WTC11 (cell line): ENCODE data around the gene GOLGA8N. TPM values are rescaled to one million over a fixed set of nuclear protein-coding genes. Genes with fewer than 3 reads are reported as not detected.
"Not testable (repeated sequence)": the region's sequence is repeated elsewhere in the genome, so short reads cannot be mapped to it uniquely, and the experiment has no call there.

Source experiments
- ATAC-seq: fragments of 200-7000 bp; cut with Tn5 transposase; 2 replicates; pipeline ENCODE4 v1.10.0; 2021; ENCODE audit warnings: mild to moderate bottlenecking, moderate library complexity
- Bru-seq: library from RNA; stranded (reverse); fragments of 400-500 nt; gene quantifications from one replicate; lab custom pipeline; 2021; lab: Mats Ljungman, UMichigan
- CTCF ChIA-PET: fragments of 300-600 bp; sonication (Branson Sonifier 250); formaldehyde crosslinking; loops from one replicate; lab custom pipeline; 2021; ENCODE audit warnings: antibody characterized with exemption; lab: Charles Lee
- POLR2A ChIA-PET: fragments of 350-600 bp; sonication (Branson Sonifier 250); formaldehyde crosslinking; loops from one replicate; lab custom pipeline; 2021; ENCODE audit warnings: antibody characterized with exemption; lab: Charles Lee
- DNase-seq: peaks from one replicate; pipeline ENCODE4 v3.0.0; 2021; ENCODE audit warnings: low spot score
- H3K27ac Mint-ChIP-seq: 2 replicates; pipeline ENCODE4 v1.8.0; 2021; ENCODE audit warnings: mixed read lengths
- H3K27me3 Mint-ChIP-seq: 2 replicates; pipeline ENCODE4 v1.8.0; 2021; ENCODE audit warnings: low read depth, mild to moderate bottlenecking, moderate library complexity, mixed read lengths
- H3K36me3 Mint-ChIP-seq: 2 replicates; pipeline ENCODE4 v1.8.0; 2021; ENCODE audit warnings: mixed read lengths
- H3K4me1 Mint-ChIP-seq: 2 replicates; pipeline ENCODE4 v1.8.0; 2022; ENCODE audit warnings: mixed read lengths
- H3K4me3 Mint-ChIP-seq: 2 replicates; pipeline ENCODE4 v1.8.0; 2021; ENCODE audit warnings: mild to moderate bottlenecking, moderate library complexity, mixed read lengths
- H3K9me3 Mint-ChIP-seq: 2 replicates; pipeline ENCODE4 v1.8.0; 2021; ENCODE audit warnings: mixed read lengths
- HMGA2 ChIP-seq: fragments of 250-450 bp; sonication (Bioruptor Pico); IDR thresholded peaks from 2 replicates; pipeline ENCODE4 v1.4.0; 2021; ENCODE audit warnings: mild to moderate bottlenecking, moderate library complexity
- long read RNA-seq, 3 experiments: library from RNA in 1 of 3; library from capped mRNA in 1 of 3; library from polyadenylated mRNA in 1 of 3; unstranded in 2 of 3; stranded (forward) in 1 of 3; transcript quantifications; one replicate each; pipeline ENCODE4 v2.0.0, GENCODE V29; 2021
- total RNA-seq: library from RNA; stranded (reverse); gene quantifications from 3 replicates; pipeline ENCODE4 v1.2.3, GENCODE V29; 2021

GOLGA8N gene
- total RNA-seq = 1.1 to 1.8 TPM (median 1.6 TPM) in 3 replicates
- Bru-seq, nascent RNA = percentile 10 among the genes with signal in this experiment
- long read RNA-seq, experiment 1 = 0 reads
- long read RNA-seq, experiment 2 = 0 reads
- long read RNA-seq, experiment 3 = 0 reads

- H3K9me3 Mint-ChIP-seq, H3K36me3 Mint-ChIP-seq, H3K27ac Mint-ChIP-seq, H3K27me3 Mint-ChIP-seq, POLR2A ChIA-PET, DNase-seq, ATAC-seq, CTCF ChIA-PET, H3K4me3 Mint-ChIP-seq, H3K4me1 Mint-ChIP-seq: not testable (repeated sequence)
Measured at GRCh38 chr15:32593151-32593550, at the start of gene GOLGA8N. TSS of gene GOLGA8N (plus strand) at chr15:32593456.

- H3K27me3 Mint-ChIP-seq, H3K9me3 Mint-ChIP-seq, CTCF ChIA-PET, H3K36me3 Mint-ChIP-seq, H3K27ac Mint-ChIP-seq, H3K4me3 Mint-ChIP-seq, H3K4me1 Mint-ChIP-seq, ATAC-seq, POLR2A ChIA-PET, DNase-seq: not testable (repeated sequence)
Measured at GRCh38 chr15:32543456-32543855, 49.8 kb upstream of the GOLGA8N start.

GRCh38 chr15:32545129-32545528 lies 48.1 kb upstream of the GOLGA8N start:
- ATAC-seq, H3K9me3 Mint-ChIP-seq, DNase-seq, H3K27me3 Mint-ChIP-seq, POLR2A ChIA-PET, H3K4me3 Mint-ChIP-seq, H3K4me1 Mint-ChIP-seq, H3K27ac Mint-ChIP-seq, H3K36me3 Mint-ChIP-seq, CTCF ChIA-PET: not testable (repeated sequence)

- H3K27me3 Mint-ChIP-seq, POLR2A ChIA-PET, ATAC-seq, H3K36me3 Mint-ChIP-seq, H3K4me1 Mint-ChIP-seq, CTCF ChIA-PET, H3K27ac Mint-ChIP-seq, H3K9me3 Mint-ChIP-seq, H3K4me3 Mint-ChIP-seq, DNase-seq: not testable (repeated sequence)
Measured at GRCh38 chr15:32554587-32554986, 38.7 kb upstream of the GOLGA8N start.

GRCh38 chr15:32562198-32562597 lies 31.1 kb upstream of the GOLGA8N start:
- H3K4me3 Mint-ChIP-seq, H3K27me3 Mint-ChIP-seq: not testable (repeated sequence)

GRCh38 chr15:32568988-32569387 lies 24.3 kb upstream of the GOLGA8N start:
- H3K4me3 Mint-ChIP-seq, DNase-seq, CTCF ChIA-PET, H3K27me3 Mint-ChIP-seq, H3K36me3 Mint-ChIP-seq, H3K27ac Mint-ChIP-seq, H3K4me1 Mint-ChIP-seq, POLR2A ChIA-PET, ATAC-seq, H3K9me3 Mint-ChIP-seq: not testable (repeated sequence)

More at GRCh38 chr15:32562198-32562597, 31.1 kb upstream of the GOLGA8N start:
- ATAC-seq, DNase-seq, H3K36me3 Mint-ChIP-seq, POLR2A ChIA-PET, H3K4me1 Mint-ChIP-seq, H3K9me3 Mint-ChIP-seq, CTCF ChIA-PET, H3K27ac Mint-ChIP-seq: not testable (repeated sequence)
- TF ChIP-seq HMGA2 (CRISPR knock-in tag) = peak; percentile 91; the same call in 1 of the 2 replicates

- H3K36me3 Mint-ChIP-seq, H3K9me3 Mint-ChIP-seq, H3K27me3 Mint-ChIP-seq, CTCF ChIA-PET, DNase-seq, POLR2A ChIA-PET, ATAC-seq, H3K4me1 Mint-ChIP-seq: not testable (repeated sequence)
- Mint-ChIP-seq H3K27ac (peak overlapping the region; percentile 65; the same call in 1 of the 2 replicates), H3K4me3 (peak overlapping the region; percentile 42)
Measured at GRCh38 chr15:32578482-32578881, 14.8 kb upstream of the GOLGA8N start.

GRCh38 chr15:32585844-32586243 lies 7.4 kb upstream of the GOLGA8N start:
- H3K27ac Mint-ChIP-seq, ATAC-seq, H3K36me3 Mint-ChIP-seq, CTCF ChIA-PET, DNase-seq, H3K4me3 Mint-ChIP-seq, POLR2A ChIA-PET, H3K27me3 Mint-ChIP-seq, H3K4me1 Mint-ChIP-seq, H3K9me3 Mint-ChIP-seq: not testable (repeated sequence)

GRCh38 chr15:32609518-32609917 lies 16.3 kb downstream of the GOLGA8N start:
- CTCF ChIA-PET, H3K9me3 Mint-ChIP-seq: not testable (repeated sequence)

GRCh38 chr15:32610719-32611118 lies 17.5 kb downstream of the GOLGA8N start:
- H3K4me3 Mint-ChIP-seq, POLR2A ChIA-PET, H3K4me1 Mint-ChIP-seq, H3K36me3 Mint-ChIP-seq, DNase-seq, H3K9me3 Mint-ChIP-seq, H3K27ac Mint-ChIP-seq, H3K27me3 Mint-ChIP-seq, CTCF ChIA-PET: not testable (repeated sequence)
- ATAC-seq = 0 out of 2 replicates have a peak, but pooled peaks have one; percentile 16

More at GRCh38 chr15:32609518-32609917, 16.3 kb downstream of the GOLGA8N start:
- POLR2A ChIA-PET, H3K4me3 Mint-ChIP-seq, ATAC-seq, H3K27ac Mint-ChIP-seq, H3K4me1 Mint-ChIP-seq, H3K27me3 Mint-ChIP-seq, H3K36me3 Mint-ChIP-seq, DNase-seq: not testable (repeated sequence)

- POLR2A ChIA-PET, H3K27me3 Mint-ChIP-seq: not testable (repeated sequence)
Measured at GRCh38 chr15:32614712-32615050, 21.4 kb downstream of the GOLGA8N start.

More at GRCh38 chr15:32614712-32615050, 21.4 kb downstream of the GOLGA8N start:
- not testable (repeated sequence) for H3K36me3 Mint-ChIP-seq, DNase-seq, H3K9me3 Mint-ChIP-seq
- Mint-ChIP-seq H3K4me3 (peak overlapping the region; percentile 95), H3K27ac (peak overlapping the region; percentile 94), H3K4me1 (peaks cover 16% of the 10 kb centered on the region)
- CTCF ChIA-PET = interaction anchor here (0.6 kb wide), 1 partner anchor 1989 kb away, joined by 3 read pairs; the partner anchor contains the start of gene ARHGAP11B
- ATAC-seq = peak; percentile 21
